Measurements from ENCODE around the gene RARG. TPM values are rescaled to one million over a fixed set of nuclear protein-coding genes. Genes with fewer than 3 reads are reported as not detected.
A peak's percentile ranks its signal among the peaks of the same experiment; 100 is the strongest.

The RARG gene
- total and polyA plus RNA-seq, 2 donors (not counting 1 experiment from before 2014, with no cell fraction given) = 8.8 to 15.0 TPM

DNA sequence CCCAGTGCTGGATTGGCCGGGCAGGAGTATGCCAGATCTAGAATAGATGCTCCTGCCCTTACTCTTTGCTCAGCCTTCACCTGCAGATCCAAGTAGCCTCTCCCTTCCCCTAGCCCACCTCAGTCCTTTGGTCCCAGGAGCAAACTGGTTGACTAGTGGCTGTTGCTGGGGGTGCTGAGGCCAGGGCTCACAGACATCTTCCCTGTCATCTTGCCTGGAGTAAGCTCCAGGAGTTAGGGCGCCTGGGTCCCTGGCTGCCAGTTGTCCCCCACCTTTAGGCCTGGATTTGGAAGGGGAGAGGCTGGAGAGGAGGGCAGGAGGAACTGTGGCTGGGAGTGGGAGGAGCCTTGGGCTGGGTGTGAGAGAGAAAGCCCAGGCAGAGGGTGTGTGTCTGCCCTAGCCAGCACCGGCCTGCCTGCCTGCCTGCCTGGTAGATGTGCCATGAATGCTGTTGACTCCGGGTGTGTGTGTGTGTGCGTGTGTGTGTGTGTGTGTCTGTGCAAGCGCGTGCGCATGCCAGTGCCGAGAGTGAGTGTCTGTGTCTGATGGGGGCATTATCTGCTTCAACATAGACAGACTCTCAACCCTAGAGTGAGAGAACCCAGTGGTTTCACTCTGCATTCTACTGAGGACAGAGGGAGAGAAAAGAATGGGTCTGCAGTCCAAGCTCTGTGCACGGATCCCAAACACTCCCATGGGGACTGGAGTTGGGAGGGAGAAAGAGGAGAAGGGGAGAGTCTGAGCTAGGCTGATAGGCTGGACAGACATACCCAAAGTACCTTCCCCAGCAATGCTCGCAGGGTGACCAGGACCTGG is 845 bp upstream of the RARG start:
- Mint-ChIP-seq H3K27me3 (peaks cover 6% of the 10 kb centered on the region), H3K27ac (peak overlapping the region; percentile 77), H3K9me3 (ENCODE audit: insufficient read depth) (no peaks in the 10 kb centered on the region), H3K4me3 (peak overlapping the region; percentile 88), H3K4me1 (peaks cover 43% of the 10 kb centered on the region)
- Histone ChIP-seq H3K4me1 (ENCODE audit: control insufficient read depth in 2 of 2, insufficient read depth in 2 of 2, low read length in 2 of 2) (peaks cover 34 to 46% of the 10 kb centered on the region in 2 donors), H3K27ac (ENCODE audit: low read length in 2 of 2) (no peak overlapping the region), H2AFZ (ENCODE audit: insufficient read depth, low read depth, low read length, poor library complexity, severe bottlenecking) (peak overlapping the region; percentile 40), H3K79me2 (ENCODE audit: control insufficient read depth, insufficient read depth, low read length) (no peaks in the 10 kb centered on the region), H3K9ac (ENCODE audit: low read length) (peak overlapping the region; percentile 16), H3K9me3 (ENCODE audit: control extremely low read depth in 1 of 3, control insufficient read depth in 2 of 3, insufficient read depth in 1 of 3, low read length in 2 of 3) (peaks cover 0 to 3% (median 0%) of the 10 kb centered on the region in 3 donors), H3K27me3 (replicated peaks in 1 of 4; ENCODE audit: control extremely low read depth in 1 of 4, control insufficient read depth in 3 of 4, insufficient read depth in 4 of 4, low read length in 3 of 4) (peaks cover 0 to 11% (median 2%) of the 10 kb centered on the region in 4 experiments), H4K20me1 (ENCODE audit: control insufficient read depth, insufficient read depth, low read length, poor library complexity, severe bottlenecking) (no peaks in the 10 kb centered on the region), H3K36me3 (replicated peaks in 1 of 2; ENCODE audit: control extremely low read depth in 1 of 2, control insufficient read depth in 1 of 2, extremely low read depth in 1 of 2, insufficient read depth in 2 of 2, low read length in 1 of 2) (no peaks in the 10 kb centered on the region), H3K4me2 (replicated peaks; ENCODE audit: low read depth, low read length, poor library complexity, severe bottlenecking) (peak overlapping the region; percentile 85), H3K4me3 (ENCODE audit: control extremely low read depth in 1 of 5, extremely low read depth in 1 of 5, insufficient read depth in 1 of 5, low read depth in 2 of 5, low read length in 4 of 5) (peak overlapping the region; percentile 17 to 53 (median 37))
- intact Hi-C loops (cut with micrococcal nuclease) = no loop called here
- POLR2A ChIA-PET = no interaction called here
- 26% methylated on average over 4 of the region's 11 CpGs for WGBS (ENCODE audit: insufficient coverage)
- DNase-seq (peak; percentile 54), ATAC-seq (ENCODE audit: low read depth) (no peak)
- CTCF ChIA-PET = interaction anchor here (0.9 to 2.0 kb wide), 7 partner anchors 13 to 54 kb away, joined by 3 to 14 read pairs (median 4); partner anchors contain the start of gene ESPL1
- TF ChIP-seq, protein P1, sequence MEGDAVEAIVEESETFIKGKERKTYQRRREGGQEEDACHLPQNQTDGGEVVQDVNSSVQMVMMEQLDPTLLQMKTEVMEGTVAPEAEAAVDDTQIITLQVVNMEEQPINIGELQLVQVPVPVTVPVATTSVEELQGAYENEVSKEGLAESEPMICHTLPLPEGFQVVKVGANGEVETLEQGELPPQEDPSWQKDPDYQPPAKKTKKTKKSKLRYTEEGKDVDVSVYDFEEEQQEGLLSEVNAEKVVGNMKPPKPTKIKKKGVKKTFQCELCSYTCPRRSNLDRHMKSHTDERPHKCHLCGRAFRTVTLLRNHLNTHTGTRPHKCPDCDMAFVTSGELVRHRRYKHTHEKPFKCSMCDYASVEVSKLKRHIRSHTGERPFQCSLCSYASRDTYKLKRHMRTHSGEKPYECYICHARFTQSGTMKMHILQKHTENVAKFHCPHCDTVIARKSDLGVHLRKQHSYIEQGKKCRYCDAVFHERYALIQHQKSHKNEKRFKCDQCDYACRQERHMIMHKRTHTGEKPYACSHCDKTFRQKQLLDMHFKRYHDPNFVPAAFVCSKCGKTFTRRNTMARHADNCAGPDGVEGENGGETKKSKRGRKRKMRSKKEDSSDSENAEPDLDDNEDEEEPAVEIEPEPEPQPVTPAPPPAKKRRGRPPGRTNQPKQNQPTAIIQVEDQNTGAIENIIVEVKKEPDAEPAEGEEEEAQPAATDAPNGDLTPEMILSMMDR (IDR thresholded peaks at IDR 0.05) = no peak
- TF ChIP-seq EZH2 (IDR thresholded peaks at IDR 0.05; ENCODE audit: borderline replicate concordance, insufficient read depth, low read depth, low read length, poor library complexity, severe bottlenecking) = no peak

DNA sequence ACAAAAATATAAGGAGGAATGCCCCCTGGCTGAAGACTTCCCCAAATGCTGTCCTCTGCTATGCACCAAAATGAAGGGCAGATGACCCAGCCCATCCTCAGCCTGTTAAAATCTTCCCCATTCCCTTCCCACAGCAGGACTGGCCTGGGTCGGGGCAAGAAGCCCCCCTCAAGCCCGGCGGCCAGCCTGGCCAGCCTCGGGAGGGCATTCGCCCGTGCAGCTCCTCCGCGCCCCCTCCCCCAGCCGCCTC is 413 bp downstream of the RARG start:
- peak; percentile 4 for ATAC-seq (ENCODE audit: low read depth)
- Histone ChIP-seq H3K79me2 (ENCODE audit: control insufficient read depth, insufficient read depth, low read length) (no peaks in the 10 kb centered on the region), H3K4me2 (replicated peaks; ENCODE audit: low read depth, low read length, poor library complexity, severe bottlenecking) (peak overlapping the region; percentile 85), H2AFZ (ENCODE audit: insufficient read depth, low read depth, low read length, poor library complexity, severe bottlenecking) (peak overlapping the region; percentile 71), H4K20me1 (ENCODE audit: control insufficient read depth, insufficient read depth, low read length, poor library complexity, severe bottlenecking) (no peaks in the 10 kb centered on the region), H3K9me3 (ENCODE audit: control extremely low read depth in 1 of 3, control insufficient read depth in 2 of 3, insufficient read depth in 1 of 3, low read length in 2 of 3) (peaks cover 0 to 3% (median 0%) of the 10 kb centered on the region in 3 donors), H3K27me3 (replicated peaks in 1 of 4; ENCODE audit: control extremely low read depth in 1 of 4, control insufficient read depth in 3 of 4, insufficient read depth in 4 of 4, low read length in 3 of 4) (peaks cover 0 to 11% (median 2%) of the 10 kb centered on the region in 4 experiments), H3K27ac (ENCODE audit: low read length in 2 of 2) (no peak overlapping the region), H3K9ac (ENCODE audit: low read length) (peak overlapping the region; percentile 61), H3K4me1 (ENCODE audit: control insufficient read depth in 2 of 2, insufficient read depth in 2 of 2, low read length in 2 of 2) (peaks cover 29 to 42% of the 10 kb centered on the region in 2 donors), H3K4me3 (ENCODE audit: control extremely low read depth in 1 of 5, extremely low read depth in 1 of 5, insufficient read depth in 1 of 5, low read depth in 2 of 5, low read length in 4 of 5) (peak overlapping the region in 4 of 5 experiments; percentile 45 to 61 (median 54)), H3K36me3 (replicated peaks in 1 of 2; ENCODE audit: control extremely low read depth in 1 of 2, control insufficient read depth in 1 of 2, extremely low read depth in 1 of 2, insufficient read depth in 2 of 2, low read length in 1 of 2) (no peaks in the 10 kb centered on the region)
- peak overlapping the region; percentile 47 for H3K4me3 Mint-ChIP-seq
- peaks cover 6% of the 10 kb centered on the region for H3K27me3 Mint-ChIP-seq
- no peak for DNase-seq
- intact Hi-C loops (cut with micrococcal nuclease) = no loop called here
- no peaks in the 10 kb centered on the region for H3K9me3 Mint-ChIP-seq (ENCODE audit: insufficient read depth)
- TF ChIP-seq EZH2 (IDR thresholded peaks at IDR 0.05; ENCODE audit: borderline replicate concordance, insufficient read depth, low read depth, low read length, poor library complexity, severe bottlenecking) = no peak
- TF ChIP-seq, protein P1 (IDR thresholded peaks at IDR 0.05) = no peak
- POLR2A ChIA-PET = interaction anchor here (0.6 kb wide), 1 partner anchor 11 kb away, joined by 3 read pairs; no protein-coding TSS in a partner anchor
- CTCF ChIA-PET = interaction anchor here (0.6 to 2.8 kb wide), 2 partner anchors 18 to 27 kb away, joined by 3 to 17 read pairs; no protein-coding TSS in a partner anchor
- H3K27ac Mint-ChIP-seq = no peak overlapping the region
- WGBS (ENCODE audit: insufficient coverage) = 5% methylated on average over 9 of the region's 9 CpGs
- H3K4me1 Mint-ChIP-seq = peaks cover 34% of the 10 kb centered on the region

Data from B cell (primary cell).